ENCODE measurements around the gene CAST.

CAST gene

GRCh38 chr5:96703384-96703920 lies 41.3 kb downstream of the CAST start:
- Mint-ChIP-seq H3K9me3 (no peaks in the 10 kb centered on the region), H3K27me3 (ENCODE audit: low read depth, poor library complexity) (peaks cover 29% of the 10 kb centered on the region), H3K4me3 (peak overlapping the region; percentile 94), H3K27ac (no peak overlapping the region), H3K4me1 (peaks cover 25% of the 10 kb centered on the region), H3K36me3 (ENCODE audit: low read depth) (no peaks in the 10 kb centered on the region)
- TF ChIP-seq CTCF (IDR thresholded peaks at IDR 0.05) = no peak
- DNase-seq = no peak

GRCh38 chr5:96703995-96704394 lies 41.8 kb downstream of the CAST start:
- Mint-ChIP-seq H3K36me3 (ENCODE audit: low read depth) (no peaks in the 10 kb centered on the region), H3K4me1 (peaks cover 25% of the 10 kb centered on the region), H3K27me3 (ENCODE audit: low read depth, poor library complexity) (peaks cover 29% of the 10 kb centered on the region), H3K4me3 (peak overlapping the region; percentile 94), H3K27ac (no peak overlapping the region), H3K9me3 (no peaks in the 10 kb centered on the region)
- no peak for DNase-seq
- TF ChIP-seq CTCF (IDR thresholded peaks at IDR 0.05) = no peak

GRCh38 chr5:96706433-96707111 lies 44.4 kb downstream of the CAST start:
- Mint-ChIP-seq H3K4me1 (peaks cover 18% of the 10 kb centered on the region), H3K9me3 (no peaks in the 10 kb centered on the region), H3K36me3 (ENCODE audit: low read depth) (no peaks in the 10 kb centered on the region), H3K4me3 (no peak overlapping the region), H3K27me3 (ENCODE audit: low read depth, poor library complexity) (peaks cover 29% of the 10 kb centered on the region), H3K27ac (no peak overlapping the region)
- DNase-seq = no peak
- no peak for TF ChIP-seq CTCF (IDR thresholded peaks at IDR 0.05)

- Mint-ChIP-seq H3K36me3 (ENCODE audit: low read depth) (no peaks in the 10 kb centered on the region), H3K27ac (no peak overlapping the region), H3K9me3 (no peaks in the 10 kb centered on the region), H3K4me3 (no peak overlapping the region), H3K4me1 (peaks cover 10% of the 10 kb centered on the region), H3K27me3 (ENCODE audit: low read depth, poor library complexity) (peaks cover 24% of the 10 kb centered on the region)
- no peak for DNase-seq
- no peak for TF ChIP-seq CTCF (IDR thresholded peaks at IDR 0.05)
Observed at GRCh38 chr5:96708600-96708999, 46.4 kb downstream of the CAST start.

GRCh38 chr5:96709152-96709821 lies 47.1 kb downstream of the CAST start:
- Mint-ChIP-seq H3K4me1 (peaks cover 5% of the 10 kb centered on the region), H3K27ac (no peak overlapping the region), H3K9me3 (no peaks in the 10 kb centered on the region), H3K4me3 (no peak overlapping the region), H3K36me3 (ENCODE audit: low read depth) (no peaks in the 10 kb centered on the region), H3K27me3 (ENCODE audit: low read depth, poor library complexity) (peaks cover 19% of the 10 kb centered on the region)
- DNase-seq = no peak
- TF ChIP-seq CTCF (IDR thresholded peaks at IDR 0.05) = no peak
